HFF-Myc (cell line): Measurements from ENCODE around the gene SOX12.

Source experiments
- DNase-seq: peaks from one replicate; pipeline ENCODE4 v3.0.0-alpha.2; 2011; ENCODE audit warnings: low read depth; ENCODE audit errors: extremely low read depth
- H3K4me3 ChIP-seq: replicated peaks from 2 replicates; pipeline ENCODE4 v1.5.1; 2011; ENCODE audit warnings: low read depth, mild to moderate bottlenecking, control low read depth, low read length
- CTCF ChIP-seq: IDR thresholded peaks from 2 replicates; pipeline ENCODE4 v1.5.1; 2012; ENCODE audit warnings: mild to moderate bottlenecking, low read depth, low read length, control low read depth; ENCODE audit errors: missing control alignments

Gene SOX12

GRCh38 chr20:346033-346639, 20.8 kb downstream of the SOX12 start:
- no peak for DNase-seq
- H3K4me3 ChIP-seq, result peak overlapping the region; percentile 75
- TF ChIP-seq CTCF, result no peak

- H3K4me3 ChIP-seq, result peak within 1 kb of the TSS; percentile 75
- DNase-seq, result no peak
- TF ChIP-seq CTCF, result no peak
These were observed 21.4 kb downstream of the SOX12 start, which contains the start of gene NRSN2 for GRCh38 chr20:346640-347316. TSS of gene NRSN2 (plus strand) at chr20:347111. CDS start at chr20:349644, 2,533 bp downstream.

GRCh38 chr20:347317-347639, 21.9 kb downstream of the SOX12 start:
- peak overlapping the region; percentile 75 for H3K4me3 ChIP-seq
- DNase-seq, result no peak
- no peak for TF ChIP-seq CTCF

DNA sequence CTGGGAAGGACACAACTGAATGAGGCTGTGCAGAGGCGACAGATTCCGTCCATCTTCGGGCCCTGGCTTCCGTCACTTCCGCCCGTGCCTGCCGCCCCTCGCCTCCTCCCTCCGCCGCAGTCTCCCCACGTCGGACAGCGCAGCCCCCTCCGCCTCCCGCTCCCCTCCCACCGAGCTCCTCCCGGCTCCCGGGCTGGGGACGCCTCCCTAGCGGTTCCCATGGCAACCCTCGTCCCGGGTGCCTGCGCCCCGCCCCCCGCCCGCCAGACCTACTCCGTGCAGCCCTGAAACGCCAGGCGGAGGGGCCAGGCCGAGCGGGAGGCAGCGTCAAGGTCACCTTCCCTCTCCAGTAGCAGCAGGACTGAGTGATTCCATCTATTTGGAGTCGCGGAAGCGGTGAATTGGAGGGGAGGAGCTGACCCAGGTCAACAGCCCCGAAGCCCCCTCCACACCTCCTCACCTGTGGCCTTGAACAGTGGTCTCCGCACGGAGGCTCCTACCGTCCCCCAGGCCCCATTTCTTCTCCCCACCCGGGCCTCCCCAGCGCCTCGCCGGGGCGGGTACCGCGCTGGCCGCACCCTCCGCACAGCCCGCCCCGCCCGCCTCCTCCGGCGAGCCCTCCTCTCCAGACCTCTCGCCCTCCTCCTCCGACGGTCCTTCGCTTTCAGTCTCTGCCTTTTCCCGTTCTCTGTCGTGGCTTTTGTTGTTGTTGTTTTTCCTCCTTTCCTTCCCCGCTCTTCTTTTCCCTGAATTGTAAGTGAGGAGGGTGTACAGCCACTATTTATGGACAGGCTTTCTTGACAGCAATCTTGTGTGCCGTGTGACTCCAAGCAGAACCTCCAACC, 22.5 kb downstream of the SOX12 start:
- H3K4me3 ChIP-seq, result peak overlapping the region; percentile 75
- no peak for TF ChIP-seq CTCF
- no peak for DNase-seq

- no peak for DNase-seq
- no peak overlapping the region; the same call in 1 of the 2 replicates for H3K4me3 ChIP-seq
- no peak for TF ChIP-seq CTCF
These were observed 23.9 kb downstream of the SOX12 start for GRCh38 chr20:348972-349841.

DNA sequence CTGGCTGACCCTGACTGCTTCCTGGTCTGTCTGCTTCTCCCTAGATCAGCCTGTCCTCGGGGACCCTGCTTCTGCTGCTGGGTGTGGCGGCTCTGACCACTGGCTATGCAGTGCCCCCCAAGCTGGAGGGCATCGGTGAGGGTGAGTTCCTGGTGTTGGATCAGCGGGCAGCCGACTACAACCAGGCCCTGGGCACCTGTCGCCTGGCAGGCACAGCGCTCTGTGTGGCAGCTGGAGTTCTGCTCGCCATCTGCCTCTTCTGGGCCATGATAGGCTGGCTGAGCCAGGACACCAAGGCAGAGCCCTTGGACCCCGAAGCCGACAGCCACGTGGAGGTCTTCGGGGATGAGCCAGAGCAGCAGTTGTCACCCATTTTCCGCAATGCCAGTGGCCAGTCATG, 27.8 kb downstream of the SOX12 start:
- no peak for TF ChIP-seq CTCF
- no peak for DNase-seq
- H3K4me3 ChIP-seq, result no peak overlapping the region
